Skin of body (tissue), 2 donors: Measurements from ENCODE around the gene KRT85. TPM values are rescaled to one million over a fixed set of nuclear protein-coding genes. Genes with fewer than 3 reads are reported as not detected.

Experiments
- DNase-seq: peaks from one replicate; lab custom pipeline; 2025; lab: John Stamatoyannopoulos, UW
- total RNA-seq: library from RNA; depleted of rRNA; stranded (reverse); fragments of >200 nt; gene quantifications from one replicate; pipeline ENCODE4 v1.2.3, GENCODE V29; 2014

The KRT85 gene
- total RNA-seq, 1 donor from 2014 or later: 98.6 TPM

- no peak for DNase-seq
Observed at GRCh38 chr12:52369211-52369610, 1.9 kb upstream of the KRT85 start.

DNA sequence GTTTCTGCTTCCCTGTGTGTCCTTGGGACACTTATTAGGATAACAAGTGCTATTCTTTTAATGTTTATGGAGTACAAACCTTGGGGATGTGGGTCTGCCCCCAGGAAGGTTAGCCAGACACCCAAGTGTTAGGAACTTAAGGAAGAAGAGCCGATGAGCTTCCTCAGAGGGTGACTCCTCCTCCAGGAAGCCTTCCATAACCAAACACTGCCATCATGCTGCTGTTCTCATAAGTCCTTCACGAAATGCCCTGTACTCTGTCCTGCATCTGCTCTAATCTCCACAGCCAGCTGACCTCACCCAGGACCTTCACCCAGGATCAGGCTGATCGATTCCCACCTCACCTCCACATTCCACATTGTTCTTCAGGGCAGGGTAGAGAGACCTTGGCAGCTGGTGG, 1.2 kb upstream of the KRT85 start:
- no peak for DNase-seq

- no peak for DNase-seq
Observed at GRCh38 chr12:52367876-52368275, 595 bp upstream of the KRT85 start.

DNA sequence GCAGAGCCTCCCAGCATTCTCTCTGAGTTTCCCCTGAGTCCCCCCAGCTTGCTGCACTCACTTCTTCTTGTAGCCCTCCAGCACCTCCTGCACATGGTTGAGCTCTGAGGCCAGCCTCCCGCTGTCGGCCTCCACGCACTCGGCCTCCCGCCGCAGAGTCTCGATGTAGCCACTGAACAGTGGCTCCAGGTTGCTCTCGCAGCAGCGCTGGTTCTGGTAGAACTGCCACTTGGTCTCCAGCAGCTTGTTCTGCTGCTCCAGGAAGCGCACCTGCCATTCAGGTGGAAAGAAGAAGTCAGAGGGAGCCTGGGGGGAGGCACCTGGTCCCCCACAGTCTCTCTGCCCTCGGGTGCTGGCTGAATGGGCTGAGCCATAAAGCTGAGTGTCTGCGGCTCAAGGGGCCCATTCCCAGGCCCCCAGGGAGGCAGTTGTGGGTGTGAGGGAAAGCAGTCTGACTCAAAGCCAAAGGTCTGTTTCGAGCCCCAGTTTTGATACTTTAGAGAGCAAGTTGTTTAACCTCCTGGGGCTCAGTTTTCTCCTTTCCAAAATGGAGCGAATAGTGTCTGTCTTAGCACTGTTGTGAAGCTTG, 2.3 kb downstream of the KRT85 start:
- DNase-seq: no peak

DNA sequence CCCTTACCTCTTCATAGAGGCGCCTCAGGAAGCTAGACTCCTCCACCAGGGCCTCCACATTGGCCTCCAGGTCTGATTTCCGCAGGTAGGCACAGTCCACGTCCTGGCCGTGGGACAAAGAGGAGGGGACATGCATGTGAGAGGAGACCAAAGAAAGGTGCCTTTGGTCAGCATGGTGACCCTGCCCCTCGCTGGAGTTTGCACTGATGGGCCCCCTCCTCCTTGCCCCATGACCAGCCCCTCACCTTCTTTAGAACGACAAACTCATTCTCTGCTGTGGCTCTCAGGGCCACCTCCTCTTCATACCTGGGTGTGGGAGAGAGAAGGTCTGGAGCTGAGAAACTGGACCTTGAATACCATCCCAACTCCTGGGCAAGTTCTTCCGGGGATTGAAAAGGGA, 3.2 kb downstream of the KRT85 start:
- no peak for DNase-seq

DNA sequence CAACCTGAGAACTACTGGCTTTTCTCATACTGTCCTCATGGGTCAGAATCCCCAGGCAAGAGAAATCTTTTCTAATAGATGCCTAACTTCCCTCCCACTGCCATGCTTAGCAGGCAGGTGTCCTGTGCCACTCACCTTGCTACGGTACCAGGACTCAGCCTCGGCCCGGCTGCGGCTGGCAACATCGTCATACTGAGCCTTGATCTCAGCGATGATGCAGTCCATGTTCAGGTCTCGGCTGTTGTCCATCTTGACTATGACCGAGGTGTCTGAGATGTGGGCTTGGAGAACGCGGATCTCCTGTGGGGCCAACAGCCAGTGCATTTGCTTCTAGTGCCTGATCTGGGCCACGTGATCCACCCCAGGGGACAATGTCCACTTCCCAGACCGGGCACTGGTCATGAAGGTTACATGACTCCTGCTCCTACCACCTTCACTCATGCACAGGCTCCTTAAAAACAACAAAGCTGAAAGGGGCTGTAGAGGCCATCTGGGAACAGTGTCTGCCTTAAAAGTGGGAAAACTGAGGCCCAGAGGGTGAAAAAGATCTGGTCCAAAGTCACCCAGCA, 4.1 kb downstream of the KRT85 start:
- DNase-seq: no peak

GRCh38 chr12:52362118-52362726, 5.1 kb downstream of the KRT85 start:
- DNase-seq: no peak

DNA sequence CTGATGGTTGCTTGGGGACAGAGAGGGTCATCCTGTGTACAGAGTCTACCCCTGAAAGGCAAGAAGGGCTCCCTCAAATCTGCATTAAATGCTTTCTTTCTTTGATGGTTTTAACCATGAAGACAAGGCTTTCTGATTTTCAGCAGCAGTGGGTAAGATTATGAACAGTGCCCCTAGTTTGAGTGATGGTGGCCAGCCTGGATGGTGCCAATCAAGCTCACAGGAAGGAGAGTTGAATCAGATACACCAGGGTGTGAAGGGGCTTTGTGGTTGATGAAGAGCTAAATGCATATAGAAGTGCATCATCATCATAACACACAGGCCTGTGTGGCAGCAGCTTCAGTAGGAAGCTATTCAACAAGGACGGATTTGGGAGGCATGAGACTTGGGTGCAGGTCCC, 5.7 kb downstream of the KRT85 start:
- no peak for DNase-seq

- no peak for DNase-seq
Observed at GRCh38 chr12:52360663-52361271, 6.5 kb downstream of the KRT85 start.

DNA sequence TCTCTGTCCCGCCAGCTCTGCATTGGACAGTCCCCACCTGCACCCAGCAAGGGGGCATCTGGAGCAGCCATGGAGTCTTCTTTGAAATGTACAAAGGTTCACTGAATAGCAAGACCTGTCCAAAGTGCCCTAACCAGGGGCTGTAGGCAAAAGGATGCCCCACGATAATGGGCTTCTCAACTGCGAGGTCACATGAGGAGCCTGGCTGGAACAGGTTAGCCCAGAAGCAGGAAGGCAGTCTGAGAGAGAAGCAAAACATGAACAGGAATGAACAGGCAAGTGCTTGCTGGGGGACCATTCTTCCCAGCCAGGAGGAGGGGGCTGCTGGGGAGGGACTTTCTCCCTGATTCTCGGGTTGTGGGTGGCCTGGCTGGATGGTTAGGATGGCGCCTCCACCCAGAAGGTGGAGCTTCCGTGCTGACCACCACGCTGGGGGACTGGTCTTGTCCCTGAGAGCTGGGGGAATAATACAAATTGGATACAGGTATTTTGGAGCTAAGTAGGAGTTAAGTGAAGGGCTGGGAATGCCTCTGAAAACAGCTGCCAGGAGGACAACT, 7.1 kb downstream of the KRT85 start:
- DNase-seq: no peak

- DNase-seq: no peak
Observed at GRCh38 chr12:52359621-52360061, 7.6 kb downstream of the KRT85 start.

- no peak for DNase-seq
Observed at GRCh38 chr12:52358575-52359350, 8.5 kb downstream of the KRT85 start.

- DNase-seq: no peak
Observed at GRCh38 chr12:52356762-52357580, 10.3 kb downstream of the KRT85 start.

- DNase-seq: no peak
Observed at GRCh38 chr12:52356031-52356761, 11.1 kb downstream of the KRT85 start.

GRCh38 chr12:52355176-52355575, 12.1 kb downstream of the KRT85 start:
- no peak for DNase-seq

DNA sequence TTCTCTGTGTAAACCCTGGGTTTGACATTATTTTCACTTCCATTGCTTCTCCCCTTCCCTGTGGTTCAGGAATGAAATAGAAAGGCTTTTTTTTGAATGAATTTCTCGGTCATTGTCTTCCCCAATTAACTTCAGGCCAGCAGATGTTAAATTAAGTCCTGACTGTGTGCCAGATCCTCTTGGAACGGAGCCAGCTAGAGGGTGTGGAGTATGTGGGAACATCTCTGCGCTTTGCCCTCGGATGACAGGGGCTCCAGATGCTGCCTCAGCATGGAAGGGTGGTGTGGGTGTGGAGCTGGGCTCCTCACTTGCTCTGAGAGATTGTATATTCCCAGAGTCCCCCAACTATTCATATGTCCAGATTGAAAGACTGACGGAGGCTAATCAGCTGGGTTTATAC, 13.1 kb downstream of the KRT85 start:
- DNase-seq: no peak

DNA sequence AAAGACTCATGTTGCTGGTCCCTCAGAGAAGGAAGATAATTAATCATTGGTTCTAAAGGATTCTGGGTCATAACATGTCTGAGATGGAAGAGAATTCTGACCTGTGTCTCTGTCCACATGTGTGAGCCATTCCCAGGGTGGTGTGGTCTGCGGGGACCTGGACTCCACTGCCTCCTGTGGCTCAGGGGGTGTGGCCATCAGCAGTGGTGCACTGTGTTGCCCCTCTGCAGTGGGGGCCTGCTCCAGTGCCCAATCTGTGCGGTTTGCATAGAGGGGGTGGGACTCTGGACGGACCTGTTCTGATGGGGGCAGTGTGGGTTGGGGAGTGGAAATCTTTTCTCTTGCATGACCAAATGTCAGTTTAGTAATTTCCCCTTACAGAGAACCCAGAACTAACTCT, 13.5 kb downstream of the KRT85 start:
- no peak for DNase-seq

DNA sequence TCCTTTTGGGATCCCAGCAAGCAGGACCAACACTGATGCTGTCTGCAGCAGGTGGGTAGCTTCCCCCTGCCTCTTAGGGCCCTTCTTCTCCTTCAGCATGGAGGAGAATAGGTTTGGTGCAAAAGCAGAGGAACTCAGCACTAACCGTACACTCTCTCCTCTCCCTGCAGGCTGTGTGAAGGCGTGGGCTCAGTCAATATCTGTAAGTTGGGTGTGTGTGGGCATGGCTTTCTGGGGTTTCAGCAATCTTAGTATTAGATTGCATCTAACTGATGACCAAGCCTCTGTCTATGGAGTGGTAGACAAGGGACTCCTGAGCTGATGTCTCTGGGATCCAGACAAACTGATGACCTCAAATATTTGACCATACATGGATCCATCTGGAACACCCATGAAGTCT, 14.3 kb downstream of the KRT85 start:
- DNase-seq: no peak

- DNase-seq: no peak
Observed at GRCh38 chr12:52351196-52352059, 15.9 kb downstream of the KRT85 start.
